H9 (cell line): ENCODE data around the gene SF3B1. TPM values are rescaled to one million over a fixed set of nuclear protein-coding genes. Genes with fewer than 3 reads are reported as not detected.

Experiments used
- DNase-seq: peaks from one replicate; pipeline ENCODE4 v3.0.0-alpha.2; 2017
- H2AFZ ChIP-seq: one replicate; pipeline ENCODE4 v1.6.1; 2013; ENCODE audit warnings: mild to moderate bottlenecking, low read length, control low read depth, moderate library complexity
- H2AK5ac ChIP-seq: 2 replicates; pipeline ENCODE4 v1.6.1; 2013; ENCODE audit warnings: low read length, control low read depth, mixed read lengths; ENCODE audit not compliant: insufficient read length
- H2BK120ac ChIP-seq: one replicate; pipeline ENCODE4 v1.6.1; 2013; ENCODE audit warnings: low read depth, mild to moderate bottlenecking, low read length, control low read depth, inconsistent platforms; ENCODE audit not compliant: poor library complexity, severe bottlenecking
- H2BK12ac ChIP-seq: 2 replicates; pipeline ENCODE4 v1.6.1; 2013; ENCODE audit warnings: low read length, control low read depth, mixed read lengths, low read depth; ENCODE audit not compliant: insufficient read length
- H2BK15ac ChIP-seq: 2 replicates; pipeline ENCODE4 v1.6.1; 2013; ENCODE audit warnings: low read depth, low read length, control low read depth
- H2BK20ac ChIP-seq: one replicate; pipeline ENCODE4 v1.6.1; 2013; ENCODE audit warnings: low read depth, mild to moderate bottlenecking, low read length, control low read depth, inconsistent platforms; ENCODE audit not compliant: poor library complexity, severe bottlenecking
- H2BK5ac ChIP-seq: 2 replicates; pipeline ENCODE4 v1.6.1; 2013; ENCODE audit warnings: low read length, control low read depth, mixed read lengths; ENCODE audit not compliant: insufficient read length
- H3K14ac ChIP-seq: 2 replicates; pipeline ENCODE4 v1.6.1; 2013; ENCODE audit warnings: low read length, control low read depth; ENCODE audit not compliant: insufficient read depth
- H3K18ac ChIP-seq: 2 replicates; pipeline ENCODE4 v1.6.1; 2013; ENCODE audit warnings: low read depth, mild to moderate bottlenecking, mixed read lengths, low read length, control low read depth; ENCODE audit not compliant: insufficient read length
- H3K23ac ChIP-seq: 2 replicates; pipeline ENCODE4 v1.6.1; 2013; ENCODE audit warnings: low read length, control low read depth, mixed read lengths, low read depth; ENCODE audit not compliant: insufficient read length
- H3K23me2 ChIP-seq: 2 replicates; pipeline ENCODE4 v1.6.1; 2013; ENCODE audit warnings: low read depth, mild to moderate bottlenecking, mixed read lengths, low read length, control low read depth; ENCODE audit not compliant: insufficient read length, poor library complexity, severe bottlenecking
- H3K27ac ChIP-seq: 2 replicates; pipeline ENCODE4 v1.5.1; 2013; ENCODE audit warnings: low read length, control low read depth, mixed read lengths, low read depth; ENCODE audit not compliant: insufficient read length
- H3K27me3 ChIP-seq: 2 replicates; pipeline ENCODE4 v1.6.1; 2013; ENCODE audit warnings: low read length, control low read depth, inconsistent platforms; ENCODE audit not compliant: insufficient read depth
- H3K4ac ChIP-seq: 2 replicates; pipeline ENCODE4 v1.6.1; 2013; ENCODE audit warnings: low read depth, mild to moderate bottlenecking, control low read depth, inconsistent platforms, low read length, moderate library complexity
- H3K4me1 ChIP-seq: 2 replicates; pipeline ENCODE4 v1.6.1; 2013; ENCODE audit warnings: low read length, control low read depth, inconsistent platforms; ENCODE audit not compliant: insufficient read depth
- H3K4me2 ChIP-seq: 2 replicates; pipeline ENCODE4 v1.6.1; 2013; ENCODE audit warnings: low read length, control low read depth, mixed read lengths; ENCODE audit not compliant: insufficient read length, insufficient read depth
- H3K56ac ChIP-seq: 2 replicates; pipeline ENCODE4 v1.6.1; 2013; ENCODE audit warnings: low read depth, mild to moderate bottlenecking, mixed read lengths, low read length, control low read depth; ENCODE audit not compliant: insufficient read length
- H3K79me1 ChIP-seq: 2 replicates; pipeline ENCODE4 v1.6.1; 2013; ENCODE audit warnings: low read depth, mild to moderate bottlenecking, moderate library complexity, low read length, control low read depth, inconsistent platforms; ENCODE audit not compliant: insufficient read depth, poor library complexity, severe bottlenecking
- H3K79me2 ChIP-seq: 2 replicates; pipeline ENCODE4 v1.6.1; 2013; ENCODE audit warnings: low read length, control low read depth, inconsistent platforms; ENCODE audit not compliant: insufficient read depth
- H3K9ac ChIP-seq: 2 replicates; pipeline ENCODE4 v1.6.1; 2013; ENCODE audit warnings: low read length, control low read depth, mixed read lengths; ENCODE audit not compliant: insufficient read length; ENCODE audit errors: extremely low read depth
- H3K9me3 ChIP-seq: one replicate; pipeline ENCODE4 v1.6.1; 2013; ENCODE audit warnings: low read depth, low read length, inconsistent platforms; ENCODE audit not compliant: control insufficient read depth
- H3T11ph ChIP-seq: one replicate; pipeline ENCODE4 v1.6.1; 2013; ENCODE audit warnings: mild to moderate bottlenecking, low read length, control low read depth, inconsistent platforms
- H4K20me1 ChIP-seq: one replicate; pipeline ENCODE4 v1.6.1; 2013; ENCODE audit not compliant: control insufficient read depth, insufficient read length, insufficient read depth
- H4K5ac ChIP-seq: 2 replicates; pipeline ENCODE4 v1.6.1; 2013; ENCODE audit warnings: low read depth, mild to moderate bottlenecking, mixed read lengths, low read length, control low read depth; ENCODE audit not compliant: insufficient read length
- H4K8ac ChIP-seq: replicated peaks from 2 replicates; pipeline ENCODE4 v1.6.1; 2013; ENCODE audit warnings: low read length, control low read depth, mixed read lengths, low read depth; ENCODE audit not compliant: insufficient read length
- H4K91ac ChIP-seq: 2 replicates; pipeline ENCODE4 v1.6.1; 2013; ENCODE audit warnings: low read depth, mild to moderate bottlenecking, moderate library complexity, mixed read lengths, low read length, control low read depth; ENCODE audit not compliant: insufficient read length
- H3K27ac Mint-ChIP-seq, 3 experiments: 2 replicates in 2 of 3; 3 replicates in 1 of 3; pipeline ENCODE4 v1.8.0; 2020 to 2021; ENCODE audit warnings: mixed read lengths in 3 of 3, mild to moderate bottlenecking in 1 of 3, moderate library complexity in 1 of 3
- H3K27me3 Mint-ChIP-seq: 2 replicates; pipeline ENCODE4 v1.8.0; 2021; ENCODE audit warnings: low read depth, mild to moderate bottlenecking, moderate library complexity, mixed read lengths
- H3K36me3 Mint-ChIP-seq, 3 experiments: 2 replicates in 2 of 3; 3 replicates in 1 of 3; pipeline ENCODE4 v1.8.0; 2020 to 2021; ENCODE audit warnings: low read depth in 3 of 3, mixed read lengths in 3 of 3; ENCODE audit not compliant: insufficient read depth in 1 of 3
- H3K4me1 Mint-ChIP-seq, 2 experiments: 2 replicates each; pipeline ENCODE4 v1.8.0; 2020; ENCODE audit warnings: mixed read lengths in 2 of 2
- H3K4me3 Mint-ChIP-seq, 2 experiments: 2 replicates in 1 of 2; 3 replicates in 1 of 2; pipeline ENCODE4 v1.8.0; 2020 to 2021; ENCODE audit warnings: mild to moderate bottlenecking in 2 of 2, mixed read lengths in 2 of 2, moderate library complexity in 1 of 2
- H3K9me3 Mint-ChIP-seq, 2 experiments: 2 replicates in 1 of 2; 3 replicates in 1 of 2; pipeline ENCODE4 v1.8.0; 2020; ENCODE audit warnings: mild to moderate bottlenecking in 2 of 2, mixed read lengths in 2 of 2, moderate library complexity in 1 of 2
- CTCF ChIP-seq: fragments of 200-600 bp; sonication (generic); conservative IDR thresholded peaks from 3 replicates; pipeline ENCODE4 v1.8.0; 2021; ENCODE audit warnings: antibody characterized with exemption, mild to moderate bottlenecking
- WGBS: extraction: QIAGEN DNeasy Blood & Tissue Kit; methylation state at CpG from one replicate; pipeline ENCODE4 v1.1.7; 2013; ENCODE audit warnings: missing lambda C conversion rate, low lambda C conversion rate, mixed read lengths; ENCODE audit not compliant: insufficient read length; ENCODE audit errors: extremely low coverage; 5-methylcytosine and 5-hydroxymethylcytosine counted together
- total RNA-seq: library from RNA; stranded (reverse); gene quantifications from 2 replicates; pipeline ENCODE4 v1.2.1, GENCODE V29; 2021

The SF3B1 gene
- total RNA-seq, 1 experiment from 2014 or later, result 278 TPM

- Mint-ChIP-seq H3K4me3 (no peak overlapping the region), H3K36me3 (no peaks in the 10 kb centered on the region), H3K9me3 (no peaks in the 10 kb centered on the region), H3K4me1 (peaks cover 0 to 6% of the 10 kb centered on the region in 2 experiments; a peak in 3 of 4 replicates), H3K27ac (no peak overlapping the region), H3K27me3 (no peaks in the 10 kb centered on the region)
- Histone ChIP-seq H2BK20ac (no peak overlapping the region), H3K9ac (no peak overlapping the region), H3K4me2 (no peak overlapping the region), H2BK12ac (no peak overlapping the region), H3K27me3 (no peaks in the 10 kb centered on the region), H3T11ph (no peak overlapping the region), H2AK5ac (no peak overlapping the region), H3K27ac (no peak overlapping the region), H2BK5ac (no peak overlapping the region), H4K5ac (no peak overlapping the region), H3K4ac (no peak overlapping the region), H4K20me1 (no peaks in the 10 kb centered on the region), H3K79me1 (no peaks in the 10 kb centered on the region), H4K91ac (no peak overlapping the region), H3K9me3 (no peaks in the 10 kb centered on the region), H3K56ac (no peak overlapping the region), H2BK15ac (no peak overlapping the region), H4K8ac (no peak overlapping the region), H3K79me2 (no peaks in the 10 kb centered on the region), H2BK120ac (no peak overlapping the region), H3K23me2 (no peaks in the 10 kb centered on the region), H3K4me1 (no peaks in the 10 kb centered on the region), H3K18ac (no peak overlapping the region), H3K23ac (no peak overlapping the region), H3K14ac (no peak overlapping the region), H2AFZ (no peak overlapping the region)
- no peak for DNase-seq
- no peak for TF ChIP-seq CTCF
- 100% methylated on average over 1 of the region's 3 CpGs for WGBS
Observed at GRCh38 chr2:197353393-197354168, 81.2 kb downstream of the SF3B1 start.
